B cell (primary cell): Measurements from ENCODE around the gene CMTM3.
"Not testable (repeated sequence)": the region's sequence is repeated elsewhere in the genome, so short reads cannot be mapped to it uniquely, and the experiment has no call there.

Experiments used
- EZH2 ChIP-seq: IDR thresholded peaks from 2 replicates; pipeline ENCODE4 v1.6.1; 2012; ENCODE audit warnings: borderline replicate concordance, low read depth, mild to moderate bottlenecking, moderate library complexity, low read length; ENCODE audit not compliant: insufficient read depth, poor library complexity, severe bottlenecking
- TF ChIP-seq, protein P1 (sequence below): fragments of 200-600 bp; IDR thresholded peaks from one replicate; pipeline ENCODE4 v1.8.0; 2022; ENCODE audit warnings: antibody characterized with exemption, mild to moderate bottlenecking

DNA sequence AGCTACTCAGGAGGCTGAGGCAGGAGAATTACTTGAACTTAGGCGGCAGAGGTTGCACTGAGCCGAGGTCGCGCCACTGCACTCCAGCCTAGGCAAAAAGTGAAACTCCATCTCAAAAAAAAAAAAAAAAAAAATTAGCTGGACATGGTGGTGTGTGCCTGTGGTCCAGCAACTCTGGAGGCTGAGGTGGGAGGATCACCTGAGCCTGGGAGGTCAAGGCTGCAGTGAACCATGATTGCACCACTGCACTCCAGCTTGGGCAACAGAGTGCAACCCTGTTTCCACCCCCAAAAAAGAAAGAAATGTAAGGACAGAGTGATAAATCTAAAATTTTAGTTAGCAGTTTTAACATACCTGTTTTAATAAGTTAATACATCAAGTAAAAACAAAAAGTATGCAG, 7.9 kb upstream of the CMTM3 start:
- TF ChIP-seq, protein P1, sequence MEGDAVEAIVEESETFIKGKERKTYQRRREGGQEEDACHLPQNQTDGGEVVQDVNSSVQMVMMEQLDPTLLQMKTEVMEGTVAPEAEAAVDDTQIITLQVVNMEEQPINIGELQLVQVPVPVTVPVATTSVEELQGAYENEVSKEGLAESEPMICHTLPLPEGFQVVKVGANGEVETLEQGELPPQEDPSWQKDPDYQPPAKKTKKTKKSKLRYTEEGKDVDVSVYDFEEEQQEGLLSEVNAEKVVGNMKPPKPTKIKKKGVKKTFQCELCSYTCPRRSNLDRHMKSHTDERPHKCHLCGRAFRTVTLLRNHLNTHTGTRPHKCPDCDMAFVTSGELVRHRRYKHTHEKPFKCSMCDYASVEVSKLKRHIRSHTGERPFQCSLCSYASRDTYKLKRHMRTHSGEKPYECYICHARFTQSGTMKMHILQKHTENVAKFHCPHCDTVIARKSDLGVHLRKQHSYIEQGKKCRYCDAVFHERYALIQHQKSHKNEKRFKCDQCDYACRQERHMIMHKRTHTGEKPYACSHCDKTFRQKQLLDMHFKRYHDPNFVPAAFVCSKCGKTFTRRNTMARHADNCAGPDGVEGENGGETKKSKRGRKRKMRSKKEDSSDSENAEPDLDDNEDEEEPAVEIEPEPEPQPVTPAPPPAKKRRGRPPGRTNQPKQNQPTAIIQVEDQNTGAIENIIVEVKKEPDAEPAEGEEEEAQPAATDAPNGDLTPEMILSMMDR = not testable (repeated sequence)
- not testable (repeated sequence) for TF ChIP-seq EZH2
